ENCODE measurements around the gene LRP8. TPM values are rescaled to one million over a fixed set of nuclear protein-coding genes. Genes with fewer than 3 reads are reported as not detected.

Gene LRP8
- total and polyA plus RNA-seq, 2 of the 13 experiments (the other 11 are each of a cell fraction or from before 2014, with no cell fraction given), result 17.3 to 17.4 TPM

GRCh38 chr1:53296117-53296749, 31.6 kb downstream of the LRP8 start:
- H4K20me1 ChIP-seq (ENCODE audit: insufficient read depth, low read length), result 0 out of 2 replicates have a peak, but pooled peaks cover 3% of the 10 kb centered on the region
- 83% methylated on average over 1 of the region's 12 CpGs for WGBS (ENCODE audit: low lambda C conversion rate)
- H3K9me3 ChIP-seq (ENCODE audit: low read length), result no peaks in the 10 kb centered on the region
- ChIA-PET CTCF (ENCODE audit: low intra/inter-chr PET ratio, low total read pairs) (no interaction called here), POLR2A (no interaction called here)
- 0 out of 5 replicates have a peak, but pooled peaks cover 0 to 2% of the 10 kb centered on the region in 2 experiments for H3K36me3 ChIP-seq (replicated peaks in 1 of 2; ENCODE audit: control insufficient read depth in 1 of 2, insufficient read depth in 2 of 2, low read length in 2 of 2)
- no peak overlapping the region for H3K27ac ChIP-seq (ENCODE audit: extremely low read length, insufficient read depth, low read length)
- H3K9ac ChIP-seq (ENCODE audit: insufficient read depth, low read depth, low read length), result no peak overlapping the region
- DNase-seq (ENCODE audit: low spot score) (no peak), FAIRE-seq (no peak), ATAC-seq (no peak)
- no TSS peak for BruUV-seq (replicated peaks)
- no peak overlapping the region for H2AFZ ChIP-seq (ENCODE audit: low read length)
- H3K4me2 ChIP-seq (ENCODE audit: low read depth, low read length), result no peak overlapping the region
- intact Hi-C loops (cut with micrococcal nuclease; ENCODE audit: unreplicated experiment) (no loop called here), in situ Hi-C loops (cut with HindIII; ENCODE audit: extremely low pct_ligation_motif_present, low pct_unique_long_range_greater_than_20kb) (no loop called here)
- H3K4me1 ChIP-seq (ENCODE audit: insufficient read depth, low read length), result peaks cover 38% of the 10 kb centered on the region
- no peak overlapping the region for H3K4me3 ChIP-seq (replicated peaks in 1 of 3; ENCODE audit: insufficient read depth in 1 of 3, low read depth in 2 of 3, low read length in 3 of 3)
- no peaks in the 10 kb centered on the region for H3K79me2 ChIP-seq (ENCODE audit: insufficient read depth, low read length)
- H3K27me3 ChIP-seq (ENCODE audit: control insufficient read depth in 1 of 2, insufficient read depth in 2 of 2, low read length in 2 of 2), result no peaks in the 10 kb centered on the region; a peak in 1 of 5 replicates
- TF ChIP-seq ZNF496 (CRISPR knock-in tag; IDR thresholded peaks at IDR 0.05; ENCODE audit: insufficient replicate concordance) (no peak), ZNF512 (CRISPR knock-in tag; IDR thresholded peaks at IDR 0.05) (no peak), TFAP4 (IDR thresholded peaks at IDR 0.05; ENCODE audit: borderline replicate concordance, low read depth) (no peak), TBL1XR1 (IDR thresholded peaks at IDR 0.05; ENCODE audit: borderline replicate concordance, low read length, partially characterized antibody) (no peak), HMGXB3 (CRISPR knock-in tag; IDR thresholded peaks at IDR 0.05; ENCODE audit: borderline replicate concordance) (no peak), BHLHE40 (IDR thresholded peaks at IDR 0.05; ENCODE audit: low read length) (no peak), RBM39 (IDR thresholded peaks at IDR 0.05; ENCODE audit: low read depth, low read length, poor library complexity, severe bottlenecking) (no peak), EEA1 (CRISPR knock-in tag; IDR thresholded peaks at IDR 0.05; ENCODE audit: borderline replicate concordance) (no peak), MAF1 (CRISPR knock-in tag; IDR thresholded peaks at IDR 0.05; ENCODE audit: borderline replicate concordance) (no peak), NFAT5 (CRISPR knock-in tag; IDR thresholded peaks at IDR 0.05) (no peak), BRCA1 (CRISPR knock-in tag; IDR thresholded peaks at IDR 0.05) (no peak)
